Measurements from ENCODE around the gene KIAA0825.

The KIAA0825 gene

GRCh38 chr5:94243612-94244011 is 374.8 kb downstream of the KIAA0825 start:
- no peak for DNase-seq (ENCODE audit: low read depth in 2 of 2)

GRCh38 chr5:94240993-94241651 is 377.3 kb downstream of the KIAA0825 start:
- DNase-seq (ENCODE audit: low read depth in 2 of 2), result no peak

DNA sequence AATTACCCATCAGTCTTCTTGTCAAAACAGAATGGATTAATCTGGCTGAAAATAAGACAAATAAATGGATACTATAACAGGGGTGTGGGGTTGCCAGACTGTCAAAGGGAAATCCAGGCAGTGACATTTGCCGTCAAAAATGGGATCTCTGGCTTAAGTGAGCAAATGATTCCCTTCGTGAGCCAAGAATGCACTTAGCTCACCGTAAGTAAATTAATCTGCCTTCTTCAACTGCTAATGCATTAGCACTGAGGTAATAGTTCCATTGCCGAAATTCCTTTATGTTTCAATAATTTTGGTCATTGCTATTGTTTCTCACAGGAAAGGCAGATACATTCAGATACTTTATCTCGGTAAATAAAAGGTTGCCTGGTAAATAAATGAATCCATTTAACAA is 377.8 kb downstream of the KIAA0825 start:
- no peak for DNase-seq (ENCODE audit: low read depth in 2 of 2)

DNA sequence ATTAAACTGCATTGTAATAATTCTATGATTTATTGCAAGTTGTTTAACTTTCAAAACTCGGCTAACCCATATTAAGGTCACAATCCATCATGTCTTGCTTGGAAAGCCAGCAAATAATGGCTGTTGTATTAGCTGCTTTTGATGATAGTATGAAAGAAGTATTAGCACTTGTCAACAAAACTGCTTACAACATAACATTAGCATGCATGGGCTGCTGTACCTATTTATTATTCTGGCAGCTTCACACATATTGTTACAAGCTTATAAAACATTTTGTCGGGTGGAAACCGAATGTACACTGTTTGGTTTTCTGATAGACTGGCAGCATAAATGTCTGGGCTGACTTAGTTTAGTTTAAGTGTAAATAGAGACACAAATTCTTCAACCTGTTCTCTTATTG is 378.3 kb downstream of the KIAA0825 start:
- DNase-seq (ENCODE audit: low read depth in 2 of 2), result no peak

- DNase-seq (ENCODE audit: low read depth in 2 of 2), result no peak
These were observed 379.1 kb downstream of the KIAA0825 start for GRCh38 chr5:94239266-94239665.

DNA sequence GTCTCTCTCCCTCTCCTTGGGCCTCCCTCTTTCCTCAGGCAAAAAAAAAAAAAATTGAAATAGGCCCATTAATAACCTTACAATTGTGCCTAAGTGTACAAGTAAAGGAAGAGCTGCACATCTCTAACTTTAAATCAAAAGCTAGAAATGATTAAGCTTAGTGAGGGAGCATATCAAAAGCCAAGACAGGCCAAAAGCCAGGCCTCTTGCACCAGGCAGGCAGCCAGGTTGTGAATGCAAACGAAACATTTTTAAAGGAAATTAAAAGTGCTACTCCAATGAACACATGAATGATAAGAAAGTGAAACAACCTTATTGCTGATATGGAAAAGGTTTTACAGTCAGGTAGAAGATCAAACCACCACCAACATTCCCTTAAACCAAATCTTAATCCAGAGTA is 383.4 kb downstream of the KIAA0825 start:
- no peak for DNase-seq (ENCODE audit: low read depth in 2 of 2)

GRCh38 chr5:94228791-94229190 is 389.6 kb downstream of the KIAA0825 start:
- DNase-seq (ENCODE audit: low read depth in 2 of 2), result no peak

DNA sequence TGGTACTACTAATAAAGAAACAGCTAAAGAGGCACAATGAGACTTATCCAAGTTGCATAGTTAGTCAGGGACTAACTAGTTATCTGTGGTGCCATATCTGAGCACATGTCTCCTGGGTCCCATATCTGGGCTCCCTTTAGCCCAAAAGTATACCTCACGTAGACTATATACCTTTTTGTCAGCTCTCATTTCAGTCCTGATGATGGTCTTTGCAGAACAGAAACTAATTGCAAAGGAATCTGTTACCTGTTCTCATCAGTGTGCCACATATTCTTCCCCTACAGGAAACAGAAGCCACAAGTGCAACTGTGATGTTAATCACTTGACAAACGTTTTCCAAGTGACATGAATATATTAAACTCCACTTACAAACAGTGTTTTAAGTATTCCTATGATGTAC is 395.2 kb downstream of the KIAA0825 start:
- no peak for DNase-seq (ENCODE audit: low read depth in 2 of 2)

- no peak for DNase-seq (ENCODE audit: low read depth in 2 of 2)
These were observed 400.0 kb downstream of the KIAA0825 start for GRCh38 chr5:94218374-94218773.

DNA sequence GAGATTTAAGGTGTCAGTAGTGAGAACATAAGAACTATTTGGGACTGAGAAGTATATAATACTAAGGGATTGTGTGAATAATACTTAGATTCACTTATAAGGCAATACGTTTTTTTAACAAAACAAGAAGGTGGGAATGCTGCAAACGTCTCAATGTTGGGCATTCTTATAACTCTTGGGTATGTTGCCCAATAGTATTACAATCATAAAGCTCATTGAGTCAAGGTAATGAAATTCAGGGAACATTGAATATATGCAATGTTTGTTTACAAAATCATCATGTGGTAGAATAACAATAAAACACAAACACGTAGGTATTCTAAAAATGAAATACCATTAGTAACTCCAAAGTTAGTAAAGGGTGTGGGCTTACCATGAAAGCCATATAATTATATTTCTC is 400.7 kb downstream of the KIAA0825 start:
- DNase-seq (ENCODE audit: low read depth in 2 of 2), result no peak

DNA sequence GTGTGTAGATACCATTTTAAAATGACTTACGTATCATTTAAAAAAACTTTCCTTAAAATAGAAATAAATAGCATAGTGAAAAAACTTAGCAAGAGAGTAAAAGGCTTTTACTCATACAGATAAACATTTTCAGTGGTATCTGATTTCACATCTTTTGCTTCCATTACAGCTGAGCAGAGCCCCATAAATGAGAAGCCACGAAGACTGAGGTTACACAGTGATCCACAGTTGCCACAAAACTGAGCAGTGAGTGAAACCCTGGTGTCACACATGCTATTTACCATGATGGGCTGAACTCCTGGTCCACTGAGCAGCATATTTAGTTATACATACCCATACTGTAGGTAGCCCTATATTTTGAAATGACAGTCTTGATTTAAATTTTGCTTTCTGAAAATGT is 401.2 kb downstream of the KIAA0825 start:
- no peak for DNase-seq (ENCODE audit: low read depth in 2 of 2)

DNA sequence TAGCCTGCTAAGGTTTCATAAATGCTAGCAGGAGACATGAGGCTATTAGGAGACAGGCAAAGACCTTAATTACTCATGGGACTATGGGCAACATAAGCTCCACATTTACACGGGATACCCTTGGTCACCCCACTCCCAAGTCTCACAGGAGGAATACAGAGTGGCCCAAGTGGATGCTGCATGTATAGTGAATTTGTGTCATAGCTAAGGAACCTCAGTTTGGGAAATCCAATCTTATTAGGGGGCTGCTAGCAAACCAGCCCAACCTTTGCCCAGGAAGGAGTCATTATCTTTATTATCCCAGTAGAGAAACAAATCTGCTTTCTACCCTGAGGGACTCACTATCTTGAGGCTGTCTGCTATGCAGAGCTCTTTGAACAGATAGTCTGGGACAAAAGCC is 405.9 kb downstream of the KIAA0825 start:
- no peak for DNase-seq (ENCODE audit: low read depth in 2 of 2)

DNA sequence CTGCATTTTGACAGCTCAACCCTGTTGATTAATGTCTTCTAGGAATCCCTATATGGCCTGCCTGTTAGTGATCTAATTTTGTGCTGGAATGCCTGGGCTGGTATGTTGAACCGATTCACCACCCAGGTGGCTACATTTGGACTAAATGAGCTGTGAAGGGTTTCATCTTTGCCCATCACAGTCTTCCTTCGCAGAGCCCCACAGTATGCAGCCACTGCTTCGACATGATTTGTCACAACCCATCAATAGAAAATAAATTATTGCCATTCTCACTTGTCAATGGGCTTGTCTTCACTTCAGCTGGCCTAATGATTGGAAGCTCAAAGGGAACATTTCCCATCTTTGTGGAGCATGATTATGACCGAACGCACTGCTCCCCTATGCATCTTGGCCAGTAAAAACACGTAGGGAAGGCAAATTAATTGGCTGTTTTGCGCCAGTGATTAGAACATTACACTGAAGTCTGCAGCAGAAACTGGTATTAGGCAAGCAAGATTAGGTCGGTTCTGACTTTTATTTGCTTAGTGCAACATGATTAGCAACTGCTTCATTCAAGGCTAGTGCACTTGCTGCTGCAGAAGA is 408.5 kb downstream of the KIAA0825 start:
- DNase-seq (ENCODE audit: low read depth in 2 of 2), result no peak

- no peak for DNase-seq (ENCODE audit: low read depth in 2 of 2)
These were observed 409.1 kb downstream of the KIAA0825 start for GRCh38 chr5:94209272-94209671.

- DNase-seq (ENCODE audit: low read depth in 2 of 2), result no peak
These were observed 418.8 kb downstream of the KIAA0825 start for GRCh38 chr5:94199566-94199965.

DNA sequence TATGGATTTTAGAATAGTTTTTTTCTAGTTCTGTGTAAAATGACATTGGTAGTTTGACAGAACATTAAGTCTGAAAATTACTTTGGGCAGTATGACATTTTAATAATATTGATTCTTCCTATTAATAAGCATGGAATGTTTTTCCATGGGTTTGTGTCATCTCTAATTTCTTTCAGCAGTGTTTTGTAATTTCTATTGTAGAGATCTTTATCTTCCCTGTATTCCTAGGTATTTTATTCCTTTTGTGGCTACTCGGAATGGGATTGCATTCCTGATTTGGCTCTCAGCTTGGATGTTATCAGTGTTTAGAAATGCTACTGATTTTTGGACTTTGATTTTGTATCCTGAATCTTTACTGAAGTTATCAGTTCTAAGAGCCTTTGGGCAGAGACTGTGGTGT is 420.4 kb downstream of the KIAA0825 start:
- DNase-seq (ENCODE audit: low read depth in 2 of 2), result no peak

GRCh38 chr5:94196953-94197352 is 421.5 kb downstream of the KIAA0825 start:
- DNase-seq (ENCODE audit: low read depth in 2 of 2), result no peak

DNA sequence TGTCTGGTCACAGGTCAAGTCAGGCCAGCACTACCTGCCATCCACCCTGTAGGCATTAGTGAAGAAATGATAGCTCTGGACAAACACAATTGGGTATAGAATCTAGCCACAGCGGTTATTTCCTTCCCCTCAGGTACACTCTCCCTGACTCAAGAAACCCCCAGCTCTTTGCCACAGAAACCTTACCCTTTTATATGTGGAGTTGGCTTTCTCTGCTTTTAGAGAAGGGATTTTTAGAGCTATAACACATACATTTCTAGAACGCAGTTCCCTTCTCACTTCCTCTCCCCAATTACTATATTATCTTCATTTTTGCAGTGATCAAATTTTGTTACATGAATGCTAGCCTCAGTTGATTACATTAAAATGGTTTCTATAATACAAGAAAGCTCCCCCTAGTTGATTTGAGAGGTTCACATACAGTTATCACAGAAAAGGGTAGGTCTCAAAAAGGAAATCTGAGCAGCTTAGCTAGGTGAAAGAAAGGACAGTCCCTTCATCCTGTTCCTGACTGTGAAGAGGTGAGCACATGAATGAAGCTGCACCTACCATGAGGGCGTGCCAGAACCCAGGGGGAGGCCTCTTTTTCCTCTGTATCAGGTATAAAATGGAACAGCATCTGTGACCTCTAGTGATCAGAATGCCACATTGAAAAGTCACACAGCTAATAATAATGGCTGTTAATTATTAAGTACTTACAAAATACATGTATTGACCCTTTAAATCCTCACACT is 425.6 kb downstream of the KIAA0825 start:
- DNase-seq (ENCODE audit: low read depth in 2 of 2), result no peak

DNA sequence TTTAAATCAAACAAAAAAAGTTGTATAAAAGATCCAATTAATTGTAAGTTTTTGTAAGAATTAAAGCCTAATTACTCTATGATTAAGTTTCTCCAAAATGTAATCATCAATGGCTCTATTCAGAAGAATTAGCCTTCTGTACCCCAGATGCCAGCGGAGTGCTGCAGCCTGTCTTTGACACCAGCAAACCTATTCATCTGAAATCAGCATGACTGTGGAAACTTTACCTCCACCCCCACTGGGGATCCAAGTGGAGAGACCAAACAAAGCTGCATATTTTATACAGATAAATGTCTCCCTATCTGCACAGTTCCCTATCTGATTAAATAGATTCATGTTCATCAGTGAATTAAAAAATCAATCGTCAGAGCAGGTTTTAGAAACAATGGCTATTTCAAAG is 426.8 kb downstream of the KIAA0825 start:
- no peak for DNase-seq (ENCODE audit: low read depth in 2 of 2)

- DNase-seq (ENCODE audit: low read depth in 2 of 2), result no peak
These were observed 429.7 kb downstream of the KIAA0825 start for GRCh38 chr5:94188725-94189124.

GRCh38 chr5:94184870-94185269 is 433.5 kb downstream of the KIAA0825 start:
- no peak for DNase-seq (ENCODE audit: low read depth in 2 of 2)

DNA sequence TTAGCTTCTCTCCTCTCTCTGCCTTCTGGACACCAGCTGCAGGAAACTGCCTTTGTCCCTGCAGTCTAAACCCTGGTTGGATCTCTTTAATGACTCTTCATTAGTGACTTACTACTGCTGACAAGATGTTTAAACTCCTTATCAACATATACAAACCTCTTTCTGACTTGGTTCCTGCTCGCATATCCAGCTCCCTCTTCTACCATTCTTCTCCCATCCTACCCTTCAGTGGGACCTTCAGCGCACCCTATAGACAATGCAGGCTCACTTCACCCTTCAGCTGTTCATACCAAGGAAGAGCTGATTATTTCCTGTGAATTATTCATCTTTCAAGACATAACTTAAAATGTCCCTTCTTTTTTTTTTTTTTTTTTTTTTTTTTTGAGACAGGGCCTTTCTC is 436.5 kb downstream of the KIAA0825 start:
- no peak for DNase-seq (ENCODE audit: low read depth in 2 of 2)

DNA sequence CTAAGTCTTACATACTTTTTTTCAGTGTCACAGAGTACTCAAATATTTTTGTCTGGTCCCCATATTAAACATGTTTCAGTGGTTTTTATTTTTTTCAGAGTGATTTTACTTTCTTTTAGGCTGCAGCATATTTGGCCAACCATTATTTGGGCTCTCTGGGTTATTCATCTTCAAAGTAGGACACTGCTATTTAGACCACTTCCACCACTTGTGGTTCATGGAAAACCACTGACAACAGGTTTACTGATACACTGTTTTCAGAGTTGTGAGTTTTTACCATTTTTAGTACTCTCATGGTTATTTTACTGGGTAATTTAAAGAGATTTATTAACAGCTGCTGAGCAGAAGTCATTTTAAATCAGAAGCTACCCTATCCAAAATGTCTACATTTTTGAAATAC is 437.6 kb downstream of the KIAA0825 start:
- no peak for DNase-seq (ENCODE audit: low read depth in 2 of 2)

Data from stimulated activated CD8-positive, alpha-beta memory T cell treated with anti-CD3 and anti-CD28 coated beads, Interleukin-7, amount 100 ng/mL, for 4 hours (primary cell).